ENCODE measurements around the gene NTN5.

NTN5 gene

DNA sequence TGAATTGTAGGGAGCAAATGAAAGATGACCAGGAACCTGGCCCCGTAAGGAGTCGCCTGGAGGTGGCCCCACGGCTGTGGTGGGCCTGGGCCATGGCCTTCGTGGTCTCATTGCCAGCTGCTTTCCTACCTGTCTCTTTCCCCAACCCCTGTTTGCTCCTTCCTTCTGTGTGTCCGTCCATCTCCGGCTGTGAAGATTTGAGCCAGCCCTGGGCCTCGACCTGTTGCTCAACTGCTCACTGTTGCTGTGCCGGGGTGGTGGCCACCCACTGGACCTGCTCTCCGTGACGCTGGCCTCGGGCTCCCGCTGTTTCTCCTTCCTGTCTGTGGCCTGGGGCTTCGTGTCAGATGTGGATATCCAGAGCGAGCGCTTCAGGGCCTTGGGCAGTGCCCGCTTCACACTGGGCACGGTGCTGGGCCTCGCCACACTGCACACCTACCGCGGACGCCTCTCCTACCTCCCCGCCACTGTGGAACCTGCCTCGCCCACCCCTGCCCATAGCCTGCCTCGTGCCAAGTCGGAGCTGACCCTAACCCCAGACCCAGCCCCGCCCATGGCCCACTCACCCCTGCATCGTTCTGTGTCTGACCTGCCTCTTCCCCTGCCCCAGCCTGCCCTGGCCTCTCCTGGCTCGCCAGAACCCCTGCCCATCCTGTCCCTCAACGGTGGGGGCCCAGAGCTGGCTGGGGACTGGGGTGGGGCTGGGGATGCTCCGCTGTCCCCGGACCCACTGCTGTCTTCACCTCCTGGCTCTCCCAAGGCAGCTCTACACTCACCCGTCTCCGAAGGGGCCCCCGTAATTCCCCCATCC is 44.1 kb downstream of the NTN5 start:
- DNase-seq = no peak

DNA sequence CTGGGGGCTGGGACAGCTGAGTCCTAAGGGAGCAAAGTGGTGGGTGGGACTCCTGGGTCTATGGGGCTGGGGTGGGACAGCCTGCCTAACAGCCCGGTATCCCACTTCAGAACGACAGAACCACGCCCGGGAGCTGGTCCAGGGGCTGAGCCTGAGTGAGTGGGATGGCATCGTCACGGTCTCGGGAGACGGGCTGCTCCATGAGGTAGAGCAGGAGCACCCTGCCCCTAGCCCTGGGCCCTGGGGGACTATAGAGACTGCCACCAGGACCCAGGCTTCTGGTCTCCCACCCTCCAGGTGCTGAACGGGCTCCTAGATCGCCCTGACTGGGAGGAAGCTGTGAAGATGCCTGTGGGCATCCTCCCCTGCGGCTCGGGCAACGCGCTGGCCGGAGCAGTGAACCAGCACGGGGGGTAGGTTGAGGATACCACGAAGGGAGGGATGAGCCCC is 44.9 kb downstream of the NTN5 start:
- no peak for DNase-seq

DNA sequence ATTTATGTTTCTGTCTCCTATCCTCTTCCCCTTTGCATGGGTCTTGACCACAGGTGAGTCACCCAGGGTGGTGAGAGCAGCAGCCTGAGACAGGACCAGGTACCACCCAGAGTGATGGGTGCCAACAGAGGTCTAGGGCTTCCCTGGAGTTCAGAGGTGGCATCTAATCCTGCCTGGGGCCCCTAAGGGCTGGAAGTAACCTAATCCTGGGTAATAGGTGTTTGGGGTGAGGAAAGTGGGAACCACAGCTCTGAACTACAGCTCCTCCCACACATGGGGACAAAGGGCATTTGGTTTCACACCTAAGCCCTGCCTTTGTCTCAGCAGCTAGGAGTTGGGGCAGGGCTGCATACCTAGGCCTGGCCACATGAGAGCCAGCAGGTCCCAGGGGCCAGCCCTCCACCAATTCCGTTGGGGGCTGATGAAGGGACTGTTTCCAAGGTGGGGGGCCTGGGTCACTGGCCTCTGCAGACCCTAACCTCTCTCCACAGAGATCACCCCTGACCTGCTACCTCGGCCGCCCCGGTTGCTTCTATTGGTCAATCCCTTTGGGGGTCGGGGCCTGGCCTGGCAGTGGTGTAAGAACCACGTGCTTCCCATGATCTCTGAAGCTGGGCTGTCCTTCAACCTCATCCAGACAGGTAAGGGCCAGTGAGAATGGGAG is 45.5 kb downstream of the NTN5 start:
- DNase-seq = no peak

DNA sequence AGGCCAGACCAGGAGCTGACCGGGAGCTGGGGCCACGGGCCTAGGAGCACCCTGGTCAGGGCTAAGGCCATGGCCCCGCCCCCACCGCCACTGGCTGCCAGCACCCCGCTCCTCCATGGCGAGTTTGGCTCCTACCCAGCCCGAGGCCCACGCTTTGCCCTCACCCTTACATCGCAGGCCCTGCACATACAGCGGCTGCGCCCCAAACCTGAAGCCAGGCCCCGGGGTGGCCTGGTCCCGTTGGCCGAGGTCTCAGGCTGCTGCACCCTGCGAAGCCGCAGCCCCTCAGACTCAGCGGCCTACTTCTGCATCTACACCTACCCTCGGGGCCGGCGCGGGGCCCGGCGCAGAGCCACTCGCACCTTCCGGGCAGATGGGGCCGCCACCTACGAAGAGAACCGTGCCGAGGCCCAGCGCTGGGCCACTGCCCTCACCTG is 46.9 kb downstream of the NTN5 start:
- no peak for DNase-seq

DNA sequence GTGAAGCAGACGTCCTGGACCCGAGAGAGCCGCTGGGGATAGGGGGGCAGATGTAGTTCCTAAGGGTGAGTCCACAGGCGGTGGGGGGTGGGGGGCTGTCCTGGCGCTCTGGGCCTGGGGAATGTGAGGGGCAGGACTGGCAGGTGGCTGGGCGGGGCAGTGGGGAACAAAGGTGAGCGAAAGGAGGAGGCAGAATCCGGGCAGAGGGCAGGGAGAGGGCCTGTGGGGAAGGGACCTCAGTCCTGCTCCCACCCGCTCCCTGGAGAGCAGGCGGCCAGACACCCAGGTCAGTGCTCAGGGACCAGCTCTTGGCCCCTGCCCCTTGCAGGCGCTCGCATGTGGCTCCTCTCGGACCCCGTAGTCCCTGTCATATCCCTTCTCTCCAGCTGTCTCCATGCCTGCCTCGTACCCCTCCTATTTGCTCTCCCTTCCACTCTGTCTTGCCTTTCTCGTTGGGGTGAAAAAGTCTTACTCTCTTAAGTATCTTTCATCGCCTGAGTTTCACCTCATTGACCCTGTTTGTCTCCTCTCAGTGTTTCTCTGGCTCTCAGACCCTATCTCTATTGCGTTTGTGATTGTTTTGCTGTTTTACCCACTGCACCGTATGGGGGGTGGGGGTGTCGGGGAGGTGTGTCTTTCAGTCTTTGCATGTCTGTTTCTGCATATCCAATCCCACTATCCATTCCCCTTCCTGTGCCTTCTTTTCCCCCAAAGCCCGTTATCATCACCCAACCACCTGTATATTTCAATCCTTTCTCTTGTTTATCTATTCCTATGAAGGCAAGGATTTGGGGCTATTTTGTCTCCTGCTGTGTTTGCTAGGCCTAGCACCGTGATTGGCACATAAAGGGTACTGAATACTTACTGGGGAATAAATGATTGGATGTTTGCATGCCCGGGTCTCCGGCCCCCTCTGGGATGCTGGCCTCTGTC is 47.8 kb downstream of the NTN5 start:
- DNase-seq = no peak

GRCh38 chr19:48624067-48624594 is 48.7 kb downstream of the NTN5 start:
- peak; percentile 91 for DNase-seq

DNA sequence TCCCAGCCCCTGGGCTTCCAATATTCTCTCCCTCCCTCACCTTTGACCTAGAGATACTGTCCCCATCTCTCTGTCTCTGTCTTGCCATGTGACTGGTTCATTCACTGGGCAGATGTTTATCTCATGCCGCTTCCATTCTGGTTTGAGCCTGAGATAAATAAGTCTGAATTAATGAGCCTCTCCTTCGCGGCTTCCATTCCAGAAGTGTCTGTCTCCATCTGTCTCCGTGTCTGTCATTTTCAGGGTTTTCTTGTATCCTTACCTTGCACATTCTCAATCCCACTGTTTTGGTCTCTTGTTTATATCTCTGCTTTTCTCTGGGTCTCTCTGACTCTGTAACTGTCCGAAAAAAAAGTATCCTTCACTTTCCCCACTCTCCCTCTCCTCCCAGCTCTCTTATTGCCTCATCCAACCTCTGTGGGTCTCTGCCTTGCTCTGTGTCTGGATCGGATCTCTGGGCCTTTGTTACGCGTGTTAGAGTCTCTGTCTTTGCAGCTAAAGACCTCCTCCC is 49.2 kb downstream of the NTN5 start:
- DNase-seq = no peak

DNA sequence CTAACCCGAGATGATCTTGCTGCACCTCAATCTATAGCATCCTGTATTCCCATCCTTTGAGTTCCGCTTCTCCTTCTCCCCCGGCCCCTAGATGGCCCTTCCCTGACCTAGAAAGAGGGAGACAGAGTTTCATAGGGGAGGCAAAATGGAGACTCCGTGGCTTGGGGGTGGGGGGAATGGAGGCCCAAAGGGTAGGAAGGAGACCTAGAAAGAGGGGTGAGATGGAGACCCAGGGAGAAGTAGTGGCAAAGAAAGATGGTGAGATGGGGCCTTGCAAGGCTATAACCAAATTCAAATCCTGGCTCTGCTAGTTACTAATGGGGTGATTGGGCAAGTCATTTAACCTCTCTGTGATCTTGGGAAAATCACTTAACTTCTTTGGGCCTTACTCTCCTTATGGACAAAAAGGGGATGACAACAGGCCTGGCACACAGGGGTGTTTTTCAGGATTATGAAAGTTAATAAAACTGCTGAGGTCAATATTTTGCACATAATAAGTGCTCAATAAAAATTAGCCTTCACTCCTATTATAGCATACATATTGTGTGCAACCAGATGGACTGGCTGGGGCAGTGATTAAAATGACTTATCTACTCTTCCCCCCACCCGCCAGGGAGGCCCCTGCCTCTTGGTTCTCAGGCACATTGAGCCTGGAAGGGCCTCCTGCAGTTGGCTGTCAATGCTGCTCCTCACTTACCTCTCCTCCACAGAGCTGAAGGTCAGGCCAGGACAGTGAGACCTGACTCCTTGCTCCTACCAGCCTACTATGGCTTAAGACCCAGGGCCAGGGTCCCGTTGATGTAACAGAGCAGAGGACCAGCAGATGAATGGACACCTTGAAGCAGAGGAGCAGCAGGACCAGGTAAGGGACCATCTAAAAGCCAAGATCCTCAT is 52.9 kb downstream of the NTN5 start:
- no peak for DNase-seq

DNA sequence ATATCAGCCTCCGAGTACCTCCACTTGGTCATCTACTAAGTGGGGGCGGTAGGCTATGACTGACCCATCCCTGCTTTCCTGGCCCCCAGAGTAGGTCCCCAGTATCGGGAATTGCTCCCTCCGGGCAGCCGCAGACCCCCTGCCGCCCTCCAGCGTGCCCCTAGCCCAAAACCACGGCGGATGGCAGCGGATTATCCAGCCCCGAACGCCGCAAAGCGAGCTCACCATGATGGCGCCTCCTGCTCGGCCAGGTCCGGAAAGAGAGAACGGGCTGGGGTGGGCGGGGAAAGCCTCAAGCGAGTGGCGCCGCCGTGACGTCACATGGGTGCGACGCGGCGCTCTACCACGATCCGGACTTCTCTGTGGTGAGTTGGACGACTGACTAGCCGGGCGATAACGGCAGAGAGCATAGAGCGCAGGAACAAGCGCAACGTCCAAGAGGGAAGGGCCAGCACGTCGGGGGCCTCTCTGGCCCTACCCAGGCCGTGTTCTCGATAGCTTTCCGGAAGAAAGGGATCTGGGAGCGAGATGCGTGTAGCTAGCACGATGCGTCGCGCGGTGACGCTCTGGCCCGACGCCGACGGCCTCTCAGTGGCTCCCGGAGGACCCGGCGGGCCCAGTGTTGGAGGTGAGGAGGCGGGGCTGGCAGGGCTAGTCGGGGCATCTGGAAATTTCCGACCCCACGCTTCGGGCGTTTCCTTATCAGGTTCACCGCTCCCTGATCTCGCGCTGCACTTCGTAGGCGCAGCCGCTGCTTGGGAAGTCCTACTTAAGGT is 53.7 kb downstream of the NTN5 start, which contains the start of the genes RPL18 and SPHK2:
TSS of gene RPL18 (minus strand) at position 263 of the 776 bp plus-strand sequence. CDS start at position 228, 35 bp downstream.
TSS of gene SPHK2 (plus strand) at position 591 of the 776 bp plus-strand sequence. CDS start 1,009 bp downstream, outside the sequence.
- peak; percentile 96 for DNase-seq

DNA sequence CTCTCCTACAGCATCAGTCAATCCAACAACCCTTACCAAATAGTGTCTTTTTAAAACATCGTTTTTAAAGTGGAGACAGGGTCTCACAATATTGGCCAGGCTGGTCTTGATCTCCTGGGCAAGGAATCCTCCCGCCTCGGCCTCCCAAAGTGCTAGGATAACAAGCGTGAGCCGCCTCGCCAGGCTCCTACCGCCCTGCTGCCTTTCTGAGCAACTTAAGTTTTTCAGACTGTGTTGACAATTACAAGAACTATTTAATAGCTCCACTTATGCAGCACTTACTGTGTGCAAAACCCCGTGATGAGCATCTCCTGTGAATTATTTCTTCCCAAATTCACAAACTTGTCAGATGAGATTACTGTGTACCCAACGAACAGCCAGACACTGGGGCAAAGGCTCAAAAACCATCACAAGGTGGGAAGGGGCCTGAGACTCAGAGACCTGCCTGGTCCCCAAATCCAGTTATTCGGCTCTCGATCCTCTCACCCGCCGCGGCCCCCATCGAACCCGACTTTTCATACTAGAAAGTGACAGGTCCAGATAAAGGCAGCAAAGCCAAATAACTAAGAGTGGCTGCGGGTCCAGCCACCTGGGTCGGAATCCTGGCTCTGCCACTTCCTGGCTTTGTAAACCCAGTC is 54.4 kb downstream of the NTN5 start:
- DNase-seq = no peak

GRCh38 chr19:48617146-48617937 is 55.5 kb downstream of the NTN5 start:
- no peak for DNase-seq

DNA sequence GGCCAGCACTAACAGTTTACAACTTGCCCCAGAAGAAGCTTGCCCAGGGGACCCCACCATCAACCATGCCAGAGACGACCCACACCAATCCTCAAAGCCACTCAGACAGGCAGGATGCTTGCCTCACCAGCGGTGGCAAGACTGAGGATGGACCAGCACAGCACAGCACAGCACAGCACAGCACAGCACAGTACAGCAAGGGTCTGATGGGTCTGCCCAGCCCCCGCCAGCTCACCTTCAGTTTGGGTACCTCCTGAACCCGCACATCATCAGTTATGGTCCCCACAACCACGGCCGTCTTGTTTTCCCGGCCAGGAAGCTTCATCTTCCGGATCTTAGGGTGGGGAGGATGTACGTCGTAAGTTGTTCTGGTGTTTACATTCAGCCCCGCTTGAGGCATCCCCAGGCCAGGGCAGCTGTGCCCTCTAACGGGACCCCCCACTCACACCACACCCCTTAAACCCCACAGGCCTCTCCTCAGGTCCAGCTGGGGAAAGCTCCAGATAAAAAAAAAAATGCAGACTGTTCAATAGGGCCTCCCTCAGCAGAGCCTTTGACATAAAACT is 56.2 kb downstream of the NTN5 start:
- no peak for DNase-seq

DNA sequence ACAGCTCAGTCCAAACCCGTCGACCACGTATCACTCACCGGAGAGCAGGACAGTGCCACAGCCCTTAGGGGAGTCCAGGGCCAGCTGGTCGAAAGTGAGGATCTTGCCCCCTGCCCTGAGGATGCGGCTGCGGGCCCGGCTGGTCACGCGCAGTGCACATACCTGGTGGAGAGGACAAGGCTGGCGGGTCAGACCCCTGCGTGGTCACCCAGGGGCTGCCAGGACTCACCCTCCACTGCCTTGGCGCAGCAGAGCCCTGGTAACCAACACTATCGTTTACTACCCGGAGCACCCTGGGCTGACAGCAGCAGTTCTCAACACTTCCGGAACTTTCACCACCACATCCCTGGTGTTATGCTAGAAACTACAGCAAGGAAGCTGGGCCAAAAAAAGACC is 56.8 kb downstream of the NTN5 start:
- DNase-seq = no peak

GRCh38 chr19:48615231-48616040 is 57.4 kb downstream of the NTN5 start:
- DNase-seq = no peak

DNA sequence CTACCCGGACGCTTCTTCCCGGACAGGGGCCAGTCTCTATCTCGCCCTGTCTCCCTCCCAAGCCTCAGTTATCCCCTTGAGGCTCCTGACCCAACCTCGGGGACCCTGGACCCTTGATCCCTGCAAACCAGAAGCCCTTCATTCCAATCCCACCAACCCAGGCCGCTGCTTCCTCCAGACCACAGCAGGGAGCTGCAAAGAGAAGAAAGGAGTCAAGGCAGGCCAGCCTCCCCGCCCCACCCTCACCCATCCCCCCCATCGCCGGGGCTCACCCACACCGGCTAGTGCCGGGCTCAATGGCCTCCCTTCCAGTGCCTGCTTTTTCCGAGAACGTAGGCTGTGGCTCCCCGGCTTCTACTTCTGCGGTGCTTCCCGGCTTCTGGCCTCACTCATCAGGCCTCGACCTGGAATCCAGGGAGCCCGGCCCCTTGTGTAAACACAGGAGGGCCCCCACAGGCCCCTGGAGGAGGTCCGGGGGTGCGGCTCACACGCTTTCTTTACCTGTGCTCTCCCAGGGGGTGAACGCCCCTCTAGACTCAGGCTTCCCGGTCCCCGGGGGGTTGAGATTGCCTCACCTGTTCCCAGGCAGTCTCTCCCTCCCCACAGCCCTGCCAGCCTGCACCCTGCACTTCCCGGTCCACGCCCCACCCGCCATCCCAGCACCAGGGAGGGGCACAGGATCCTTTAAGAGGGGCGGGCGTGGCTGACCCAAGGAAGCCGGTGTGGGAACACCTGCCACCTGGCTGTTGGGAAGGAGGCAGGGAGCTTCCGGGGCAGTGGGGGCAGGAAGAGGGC is 58.2 kb downstream of the NTN5 start, which contains the start of gene FAM83E:
TSS of gene FAM83E (minus strand) at position 641 of the 795 bp plus-strand sequence. CDS start 1,704 bp downstream, outside the sequence.
- no peak for DNase-seq

GRCh38 chr19:48613852-48614435 is 58.9 kb downstream of the NTN5 start:
- no peak for DNase-seq
